Measurements from ENCODE around the gene WDR43. TPM values are rescaled to one million over a fixed set of nuclear protein-coding genes. Genes with fewer than 3 reads are reported as not detected.

WDR43 gene
- polyA plus RNA-seq, 1 of the 3 experiments (the other 2 are of a cell fraction) = 35.1 TPM

DNA sequence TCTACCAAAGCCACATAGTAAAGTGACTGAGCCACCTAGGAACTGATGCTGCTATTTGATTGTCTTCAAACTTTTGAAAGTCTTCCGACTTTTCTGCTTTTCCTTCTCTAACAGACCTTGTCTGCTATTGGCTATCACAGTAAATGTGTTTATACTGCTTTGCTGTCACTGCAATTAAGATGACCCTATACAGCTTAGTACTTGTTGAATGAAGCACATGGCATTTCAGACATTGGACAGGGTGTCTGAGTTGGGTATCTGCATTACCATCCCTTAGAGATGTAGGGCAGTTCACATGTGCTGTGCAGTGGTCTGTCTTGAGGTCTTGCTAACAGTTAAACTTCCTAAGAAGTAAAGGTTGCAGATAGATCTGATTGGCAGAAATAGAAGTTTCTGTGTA lies 3.6 kb downstream of the WDR43 start:
- TF ChIP-seq MXI1 (IDR thresholded peaks at IDR 0.05; ENCODE audit: low read depth, low read length) (peak; percentile 78), ELF1 (IDR thresholded peaks at IDR 0.05) (no peak)
- no peaks in the 10 kb centered on the region for H3K9me3 ChIP-seq
- no peak overlapping the region; a peak in 1 of 4 replicates for H3K27ac ChIP-seq (ENCODE audit: low read depth in 2 of 2, low read length in 1 of 2)
- H3K36me3 ChIP-seq (replicated peaks in 1 of 2; ENCODE audit: control insufficient read depth in 1 of 2, insufficient read depth in 2 of 2, low read length in 1 of 2) = peaks cover 12 to 24% of the 10 kb centered on the region in 2 experiments
- H3K9me2 ChIP-seq = no peaks in the 10 kb centered on the region
- H3K4me1 ChIP-seq (ENCODE audit: control insufficient read depth in 1 of 2, insufficient read depth in 2 of 2, low read depth in 1 of 2, low read length in 1 of 2) = peaks cover 20 to 32% of the 10 kb centered on the region in 2 experiments; a peak in 3 of 4 replicates
- peaks cover 3% of the 10 kb centered on the region for H3F3A ChIP-seq (replicated peaks; ENCODE audit: insufficient read depth)
- no peak for DNase-seq
- ChIA-PET CTCF (no interaction called here), POLR2A (no interaction called here)
- H3K4me3 ChIP-seq (ENCODE audit: low read depth in 2 of 2, low read length in 1 of 2) = no peak overlapping the region
- H2AFZ ChIP-seq (ENCODE audit: low read depth) = no peak overlapping the region
- peaks cover 80% of the 10 kb centered on the region for H4K20me1 ChIP-seq (ENCODE audit: insufficient read depth)
- 70% methylated on average over 1 of the region's 1 CpG for WGBS (ENCODE audit: low lambda C conversion rate)
- no peak overlapping the region for H3K9ac ChIP-seq
- peak overlapping the region; percentile 88; the same call in 1 of the 2 replicates for H3K4me2 ChIP-seq
- peaks cover 86% of the 10 kb centered on the region for H3K79me2 ChIP-seq (ENCODE audit: insufficient read depth)
- H3K27me3 ChIP-seq (ENCODE audit: insufficient read depth) = no peaks in the 10 kb centered on the region

- Histone ChIP-seq H3K4me2 (no peak overlapping the region), H3K79me2 (ENCODE audit: insufficient read depth) (peaks cover 100% of the 10 kb centered on the region), H2AFZ (ENCODE audit: low read depth) (no peak overlapping the region), H3K9me3 (no peaks in the 10 kb centered on the region), H3K9me2 (no peaks in the 10 kb centered on the region), H3K9ac (no peak overlapping the region), H3K36me3 (replicated peaks in 1 of 2; ENCODE audit: control insufficient read depth in 1 of 2, insufficient read depth in 2 of 2, low read length in 1 of 2) (peaks cover 25 to 42% of the 10 kb centered on the region in 2 experiments), H3K27me3 (ENCODE audit: insufficient read depth) (no peaks in the 10 kb centered on the region), H4K20me1 (ENCODE audit: insufficient read depth) (peaks cover 98% of the 10 kb centered on the region), H3F3A (replicated peaks; ENCODE audit: insufficient read depth) (peaks cover 5% of the 10 kb centered on the region), H3K4me3 (ENCODE audit: low read depth in 2 of 2, low read length in 1 of 2) (no peak overlapping the region), H3K4me1 (ENCODE audit: control insufficient read depth in 1 of 2, insufficient read depth in 2 of 2, low read depth in 1 of 2, low read length in 1 of 2) (peaks cover 19 to 25% of the 10 kb centered on the region in 2 experiments; a peak in 3 of 4 replicates), H3K27ac (ENCODE audit: low read depth in 2 of 2, low read length in 1 of 2) (no peak overlapping the region)
- ChIA-PET CTCF (interaction anchor here (0.6 to 1.2 kb wide), 4 partner anchors 9 to 374 kb away, joined by 3 to 4 read pairs (median 3); no protein-coding TSS in a partner anchor), POLR2A (no interaction called here)
- WGBS (ENCODE audit: low lambda C conversion rate) = 86% methylated on average over 2 of the region's 2 CpGs
- no peak for DNase-seq
- TF ChIP-seq TEAD4 (IDR thresholded peaks at IDR 0.05; ENCODE audit: borderline replicate concordance, insufficient read depth) (no peak), FOXJ3 (CRISPR knock-in tag; IDR thresholded peaks at IDR 0.05) (no peak), REST (IDR thresholded peaks at IDR 0.05; ENCODE audit: low read depth, low read length) (no peak), RXRA (IDR thresholded peaks at IDR 0.05; ENCODE audit: borderline replicate concordance, low read depth) (no peak), NFIC (IDR thresholded peaks at IDR 0.05; ENCODE audit: borderline replicate concordance) (no peak), CHD2 (IDR thresholded peaks at IDR 0.05; ENCODE audit: low read length, partially characterized antibody) (no peak), GATA2 (CRISPR knock-in tag; IDR thresholded peaks at IDR 0.05) (no peak), SMC3 (IDR thresholded peaks at IDR 0.05; ENCODE audit: low read depth, low read length) (no peak), USF1 (IDR thresholded peaks at IDR 0.05; ENCODE audit: borderline replicate concordance, low read depth) (no peak), TCF12 (IDR thresholded peaks at IDR 0.05) (no peak), ELF1 (IDR thresholded peaks at IDR 0.05) (no peak), FOSL2 (IDR thresholded peaks at IDR 0.05; ENCODE audit: borderline replicate concordance, low read depth) (no peak)
- TF ChIP-seq, protein P1, sequence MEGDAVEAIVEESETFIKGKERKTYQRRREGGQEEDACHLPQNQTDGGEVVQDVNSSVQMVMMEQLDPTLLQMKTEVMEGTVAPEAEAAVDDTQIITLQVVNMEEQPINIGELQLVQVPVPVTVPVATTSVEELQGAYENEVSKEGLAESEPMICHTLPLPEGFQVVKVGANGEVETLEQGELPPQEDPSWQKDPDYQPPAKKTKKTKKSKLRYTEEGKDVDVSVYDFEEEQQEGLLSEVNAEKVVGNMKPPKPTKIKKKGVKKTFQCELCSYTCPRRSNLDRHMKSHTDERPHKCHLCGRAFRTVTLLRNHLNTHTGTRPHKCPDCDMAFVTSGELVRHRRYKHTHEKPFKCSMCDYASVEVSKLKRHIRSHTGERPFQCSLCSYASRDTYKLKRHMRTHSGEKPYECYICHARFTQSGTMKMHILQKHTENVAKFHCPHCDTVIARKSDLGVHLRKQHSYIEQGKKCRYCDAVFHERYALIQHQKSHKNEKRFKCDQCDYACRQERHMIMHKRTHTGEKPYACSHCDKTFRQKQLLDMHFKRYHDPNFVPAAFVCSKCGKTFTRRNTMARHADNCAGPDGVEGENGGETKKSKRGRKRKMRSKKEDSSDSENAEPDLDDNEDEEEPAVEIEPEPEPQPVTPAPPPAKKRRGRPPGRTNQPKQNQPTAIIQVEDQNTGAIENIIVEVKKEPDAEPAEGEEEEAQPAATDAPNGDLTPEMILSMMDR (IDR thresholded peaks at IDR 0.05) = no peak
- TF ChIP-seq, protein P2, sequence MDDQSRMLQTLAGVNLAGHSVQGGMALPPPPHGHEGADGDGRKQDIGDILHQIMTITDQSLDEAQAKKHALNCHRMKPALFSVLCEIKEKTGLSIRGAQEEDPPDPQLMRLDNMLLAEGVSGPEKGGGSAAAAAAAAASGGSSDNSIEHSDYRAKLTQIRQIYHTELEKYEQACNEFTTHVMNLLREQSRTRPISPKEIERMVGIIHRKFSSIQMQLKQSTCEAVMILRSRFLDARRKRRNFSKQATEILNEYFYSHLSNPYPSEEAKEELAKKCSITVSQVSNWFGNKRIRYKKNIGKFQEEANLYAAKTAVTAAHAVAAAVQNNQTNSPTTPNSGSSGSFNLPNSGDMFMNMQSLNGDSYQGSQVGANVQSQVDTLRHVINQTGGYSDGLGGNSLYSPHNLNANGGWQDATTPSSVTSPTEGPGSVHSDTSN (IDR thresholded peaks at IDR 0.05) = no peak
- TF ChIP-seq, protein P3, sequence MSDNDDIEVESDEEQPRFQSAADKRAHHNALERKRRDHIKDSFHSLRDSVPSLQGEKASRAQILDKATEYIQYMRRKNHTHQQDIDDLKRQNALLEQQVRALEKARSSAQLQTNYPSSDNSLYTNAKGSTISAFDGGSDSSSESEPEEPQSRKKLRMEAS (IDR thresholded peaks at IDR 0.05; ENCODE audit: low read depth) = no peak
- TF ChIP-seq, protein P4, sequence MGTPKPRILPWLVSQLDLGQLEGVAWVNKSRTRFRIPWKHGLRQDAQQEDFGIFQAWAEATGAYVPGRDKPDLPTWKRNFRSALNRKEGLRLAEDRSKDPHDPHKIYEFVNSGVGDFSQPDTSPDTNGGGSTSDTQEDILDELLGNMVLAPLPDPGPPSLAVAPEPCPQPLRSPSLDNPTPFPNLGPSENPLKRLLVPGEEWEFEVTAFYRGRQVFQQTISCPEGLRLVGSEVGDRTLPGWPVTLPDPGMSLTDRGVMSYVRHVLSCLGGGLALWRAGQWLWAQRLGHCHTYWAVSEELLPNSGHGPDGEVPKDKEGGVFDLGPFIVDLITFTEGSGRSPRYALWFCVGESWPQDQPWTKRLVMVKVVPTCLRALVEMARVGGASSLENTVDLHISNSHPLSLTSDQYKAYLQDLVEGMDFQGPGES (IDR thresholded peaks at IDR 0.05; ENCODE audit: low read depth, low read length) = no peak
- TF ChIP-seq, protein P5, sequence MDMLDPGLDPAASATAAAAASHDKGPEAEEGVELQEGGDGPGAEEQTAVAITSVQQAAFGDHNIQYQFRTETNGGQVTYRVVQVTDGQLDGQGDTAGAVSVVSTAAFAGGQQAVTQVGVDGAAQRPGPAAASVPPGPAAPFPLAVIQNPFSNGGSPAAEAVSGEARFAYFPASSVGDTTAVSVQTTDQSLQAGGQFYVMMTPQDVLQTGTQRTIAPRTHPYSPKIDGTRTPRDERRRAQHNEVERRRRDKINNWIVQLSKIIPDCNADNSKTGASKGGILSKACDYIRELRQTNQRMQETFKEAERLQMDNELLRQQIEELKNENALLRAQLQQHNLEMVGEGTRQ (IDR thresholded peaks at IDR 0.05; ENCODE audit: borderline replicate concordance, low read depth, low read length) = no peak
These were observed 6.7 kb downstream of the WDR43 start for GRCh38 chr2:28901202-28901601.
